HG02938 (cell line): ENCODE results near the gene HUWE1.
"Not testable (repeated sequence)": the region's sequence is repeated elsewhere in the genome, so short reads cannot be mapped to it uniquely, and the experiment has no call there.

ENCODE experiments used
- ATAC-seq: cut with Tn5 transposase; IDR thresholded peaks from one replicate; pipeline ENCODE4 v1.9.1; 2021; ENCODE audit warnings: mild to moderate bottlenecking, moderate library complexity; ENCODE audit not compliant: unreplicated experiment

The HUWE1 gene

GRCh38 chrX:53616946-53617345 lies 69.6 kb downstream of the HUWE1 start:
- no peak for ATAC-seq

- ATAC-seq, result no peak
These were observed 80.1 kb downstream of the HUWE1 start for GRCh38 chrX:53606456-53606855.

- ATAC-seq, result no peak
These were observed 81.5 kb downstream of the HUWE1 start for GRCh38 chrX:53605004-53605403.

- ATAC-seq, result no peak
These were observed 86.6 kb downstream of the HUWE1 start for GRCh38 chrX:53599781-53600396.

- ATAC-seq, result no peak
These were observed 88.3 kb downstream of the HUWE1 start for GRCh38 chrX:53598169-53598568.

GRCh38 chrX:53595266-53595810 lies 91.2 kb downstream of the HUWE1 start:
- no peak for ATAC-seq

- no peak for ATAC-seq
These were observed 92.2 kb downstream of the HUWE1 start for GRCh38 chrX:53594354-53594753.

- ATAC-seq, result no peak
These were observed 98.6 kb downstream of the HUWE1 start for GRCh38 chrX:53587795-53588420.

- ATAC-seq, result no peak
These were observed 101.6 kb downstream of the HUWE1 start for GRCh38 chrX:53584891-53585290.

GRCh38 chrX:53583571-53583970 lies 102.9 kb downstream of the HUWE1 start:
- ATAC-seq, result no peak

GRCh38 chrX:53580742-53581504 lies 105.6 kb downstream of the HUWE1 start:
- ATAC-seq, result no peak

- ATAC-seq, result no peak
These were observed 115.0 kb downstream of the HUWE1 start for GRCh38 chrX:53571494-53571893.

- ATAC-seq, result no peak
These were observed 123.2 kb downstream of the HUWE1 start for GRCh38 chrX:53563324-53563723.

- ATAC-seq, result no peak
These were observed 124.6 kb downstream of the HUWE1 start for GRCh38 chrX:53561912-53562311.

GRCh38 chrX:53558646-53559045 lies 127.9 kb downstream of the HUWE1 start:
- no peak for ATAC-seq

GRCh38 chrX:53556868-53557267 lies 129.7 kb downstream of the HUWE1 start:
- no peak for ATAC-seq

GRCh38 chrX:53550756-53551463 lies 135.6 kb downstream of the HUWE1 start:
- no peak for ATAC-seq

GRCh38 chrX:53547668-53548067 lies 138.9 kb downstream of the HUWE1 start:
- ATAC-seq, result no peak

- no peak for ATAC-seq
These were observed 141.6 kb downstream of the HUWE1 start for GRCh38 chrX:53544936-53545335.

GRCh38 chrX:53538781-53539180 lies 147.7 kb downstream of the HUWE1 start:
- ATAC-seq, result no peak

- not testable (repeated sequence) for ATAC-seq
These were observed 155.1 kb downstream of the HUWE1 start for GRCh38 chrX:53531255-53531966.
